HEK293 (cell line): Measurements from ENCODE around the gene THAP12.

Experiments
- ZBTB1 ChIP-seq: fragments of 450-650 bp; formaldehyde crosslinking; IDR thresholded peaks from 2 replicates; pipeline ENCODE4 v1.5.1; 2016; ENCODE audit warnings: missing biosample characterization, missing genetic modification characterization
- ZBTB7A ChIP-seq: fragments of 450-650 bp; formaldehyde crosslinking; IDR thresholded peaks from 2 replicates; pipeline ENCODE4 v1.5.1; 2016; ENCODE audit warnings: low read depth, missing biosample characterization, missing genetic modification characterization
- ZNF202 ChIP-seq: fragments of 450-650 bp; formaldehyde crosslinking; IDR thresholded peaks from 2 replicates; pipeline ENCODE4 v1.5.1; 2016; ENCODE audit warnings: missing biosample characterization, missing genetic modification characterization, borderline replicate concordance
- ZNF292 ChIP-seq: fragments of 450-650 bp; formaldehyde crosslinking; IDR thresholded peaks from 2 replicates; pipeline ENCODE4 v1.5.1; 2016; ENCODE audit warnings: low read depth, missing biosample characterization, missing genetic modification characterization, borderline replicate concordance
- ZNF558 ChIP-seq: fragments of 450-650 bp; formaldehyde crosslinking; IDR thresholded peaks from 2 replicates; pipeline ENCODE4 v1.5.1; 2016; ENCODE audit warnings: missing biosample characterization, missing genetic modification characterization
- ZNF76 ChIP-seq: fragments of 450-650 bp; formaldehyde crosslinking; IDR thresholded peaks from 2 replicates; pipeline ENCODE4; 2016; ENCODE audit warnings: low read depth, missing biosample characterization, missing genetic modification characterization, borderline replicate concordance
- TF ChIP-seq, protein P1 (sequence below): fragments of 450-650 bp; formaldehyde crosslinking; IDR thresholded peaks from 2 replicates; pipeline ENCODE4 v1.5.1; 2016; ENCODE audit warnings: missing biosample characterization, missing genetic modification characterization
- TF ChIP-seq, protein P2 (sequence below): fragments of 450-650 bp; formaldehyde crosslinking; IDR thresholded peaks from 2 replicates; pipeline ENCODE4 v1.5.1; 2016; ENCODE audit warnings: missing biosample characterization, missing genetic modification characterization
- TF ChIP-seq, protein P3 (sequence below): fragments of 450-650 bp; IDR thresholded peaks from 2 replicates; pipeline ENCODE4 v1.5.1; 2018; ENCODE audit warnings: missing biosample characterization, missing genetic modification characterization

DNA sequence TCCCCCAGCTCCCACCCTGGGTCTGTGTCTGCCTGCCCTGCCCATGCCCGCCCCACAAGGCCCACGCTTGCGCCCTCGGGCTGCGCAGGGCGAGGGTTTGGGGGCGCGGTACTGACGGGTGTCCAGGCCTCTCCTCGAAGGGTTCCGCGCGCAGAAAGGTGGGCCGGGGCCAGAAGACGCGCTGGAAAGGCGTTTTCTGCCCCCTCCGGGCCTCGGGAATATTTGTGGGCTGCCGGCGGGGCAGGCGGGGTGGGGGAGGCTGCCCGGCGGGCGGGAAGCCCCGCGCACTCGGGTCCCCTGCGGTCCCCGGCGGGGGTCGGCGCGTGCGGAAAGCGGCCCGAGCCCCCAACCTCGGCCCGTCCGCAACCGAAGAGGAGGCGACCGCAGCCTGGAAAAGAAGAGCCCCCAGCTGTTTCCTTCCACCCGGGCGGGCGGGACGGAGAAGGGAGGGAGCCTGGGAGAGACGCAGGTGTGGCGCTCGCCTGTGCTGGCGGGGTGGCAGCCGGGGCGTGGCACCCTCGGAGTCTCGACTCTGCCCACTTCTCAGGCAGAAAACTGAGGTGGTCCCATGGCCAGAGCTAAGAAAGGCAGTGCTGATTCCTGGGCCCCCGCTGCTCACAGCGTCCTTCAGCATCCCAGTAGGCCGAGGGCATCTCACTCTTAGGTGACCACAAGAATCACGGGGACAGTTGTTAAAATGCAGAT, 59.0 kb downstream of the THAP12 start:
- no peak for TF ChIP-seq ZBTB7A
- TF ChIP-seq, protein P1, sequence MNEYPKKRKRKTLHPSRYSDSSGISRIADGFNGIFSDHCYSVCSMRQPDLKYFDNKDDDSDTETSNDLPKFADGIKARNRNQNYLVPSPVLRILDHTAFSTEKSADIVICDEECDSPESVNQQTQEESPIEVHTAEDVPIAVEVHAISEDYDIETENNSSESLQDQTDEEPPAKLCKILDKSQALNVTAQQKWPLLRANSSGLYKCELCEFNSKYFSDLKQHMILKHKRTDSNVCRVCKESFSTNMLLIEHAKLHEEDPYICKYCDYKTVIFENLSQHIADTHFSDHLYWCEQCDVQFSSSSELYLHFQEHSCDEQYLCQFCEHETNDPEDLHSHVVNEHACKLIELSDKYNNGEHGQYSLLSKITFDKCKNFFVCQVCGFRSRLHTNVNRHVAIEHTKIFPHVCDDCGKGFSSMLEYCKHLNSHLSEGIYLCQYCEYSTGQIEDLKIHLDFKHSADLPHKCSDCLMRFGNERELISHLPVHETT (tag by site-specific recombination), result no peak
- TF ChIP-seq, protein P2, sequence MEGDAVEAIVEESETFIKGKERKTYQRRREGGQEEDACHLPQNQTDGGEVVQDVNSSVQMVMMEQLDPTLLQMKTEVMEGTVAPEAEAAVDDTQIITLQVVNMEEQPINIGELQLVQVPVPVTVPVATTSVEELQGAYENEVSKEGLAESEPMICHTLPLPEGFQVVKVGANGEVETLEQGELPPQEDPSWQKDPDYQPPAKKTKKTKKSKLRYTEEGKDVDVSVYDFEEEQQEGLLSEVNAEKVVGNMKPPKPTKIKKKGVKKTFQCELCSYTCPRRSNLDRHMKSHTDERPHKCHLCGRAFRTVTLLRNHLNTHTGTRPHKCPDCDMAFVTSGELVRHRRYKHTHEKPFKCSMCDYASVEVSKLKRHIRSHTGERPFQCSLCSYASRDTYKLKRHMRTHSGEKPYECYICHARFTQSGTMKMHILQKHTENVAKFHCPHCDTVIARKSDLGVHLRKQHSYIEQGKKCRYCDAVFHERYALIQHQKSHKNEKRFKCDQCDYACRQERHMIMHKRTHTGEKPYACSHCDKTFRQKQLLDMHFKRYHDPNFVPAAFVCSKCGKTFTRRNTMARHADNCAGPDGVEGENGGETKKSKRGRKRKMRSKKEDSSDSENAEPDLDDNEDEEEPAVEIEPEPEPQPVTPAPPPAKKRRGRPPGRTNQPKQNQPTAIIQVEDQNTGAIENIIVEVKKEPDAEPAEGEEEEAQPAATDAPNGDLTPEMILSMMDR (tag by site-specific recombination), result no peak
- no peak for TF ChIP-seq ZNF292
- TF ChIP-seq ZNF202, result no peak
- TF ChIP-seq ZNF76 (tag by site-specific recombination), result no peak
- TF ChIP-seq, protein P3, sequence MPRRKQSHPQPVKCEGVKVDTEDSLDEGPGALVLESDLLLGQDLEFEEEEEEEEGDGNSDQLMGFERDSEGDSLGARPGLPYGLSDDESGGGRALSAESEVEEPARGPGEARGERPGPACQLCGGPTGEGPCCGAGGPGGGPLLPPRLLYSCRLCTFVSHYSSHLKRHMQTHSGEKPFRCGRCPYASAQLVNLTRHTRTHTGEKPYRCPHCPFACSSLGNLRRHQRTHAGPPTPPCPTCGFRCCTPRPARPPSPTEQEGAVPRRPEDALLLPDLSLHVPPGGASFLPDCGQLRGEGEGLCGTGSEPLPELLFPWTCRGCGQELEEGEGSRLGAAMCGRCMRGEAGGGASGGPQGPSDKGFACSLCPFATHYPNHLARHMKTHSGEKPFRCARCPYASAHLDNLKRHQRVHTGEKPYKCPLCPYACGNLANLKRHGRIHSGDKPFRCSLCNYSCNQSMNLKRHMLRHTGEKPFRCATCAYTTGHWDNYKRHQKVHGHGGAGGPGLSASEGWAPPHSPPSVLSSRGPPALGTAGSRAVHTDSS (tag by site-specific recombination), result no peak
- TF ChIP-seq ZBTB1 (tag by site-specific recombination), result no peak
- no peak for TF ChIP-seq ZNF558 (tag by site-specific recombination)
